ENCODE measurements around the gene ARHGAP26. TPM values are rescaled to one million over a fixed set of nuclear protein-coding genes. Genes with fewer than 3 reads are reported as not detected.

The ARHGAP26 gene
- total RNA-seq, 1 donor, result 1.7 TPM

DNA sequence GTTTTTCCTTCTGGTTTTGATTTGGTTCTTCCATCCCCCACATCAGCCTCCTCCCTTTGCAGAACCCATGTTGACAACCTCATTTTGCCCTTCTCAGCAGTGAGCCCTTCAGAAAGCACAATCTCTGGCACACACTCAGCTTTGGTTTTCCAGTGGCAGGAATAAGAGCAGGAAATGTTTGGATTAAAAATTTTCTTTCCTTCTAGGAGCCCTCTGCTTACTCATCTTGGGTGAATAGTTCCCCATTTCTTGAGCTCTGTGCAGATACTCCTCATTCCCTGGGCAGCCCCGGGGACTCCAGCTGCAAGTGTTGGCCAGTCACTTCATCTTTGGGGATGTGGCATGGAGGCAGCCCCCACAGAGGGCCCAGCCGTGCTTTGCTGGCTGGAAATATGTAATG is 462.9 kb downstream of the ARHGAP26 start:
- no peak overlapping the region for H3K4me3 ChIP-seq (ENCODE audit: low read depth, low read length)
- no peak for DNase-seq (ENCODE audit: low read depth)
- TF ChIP-seq, protein P1, sequence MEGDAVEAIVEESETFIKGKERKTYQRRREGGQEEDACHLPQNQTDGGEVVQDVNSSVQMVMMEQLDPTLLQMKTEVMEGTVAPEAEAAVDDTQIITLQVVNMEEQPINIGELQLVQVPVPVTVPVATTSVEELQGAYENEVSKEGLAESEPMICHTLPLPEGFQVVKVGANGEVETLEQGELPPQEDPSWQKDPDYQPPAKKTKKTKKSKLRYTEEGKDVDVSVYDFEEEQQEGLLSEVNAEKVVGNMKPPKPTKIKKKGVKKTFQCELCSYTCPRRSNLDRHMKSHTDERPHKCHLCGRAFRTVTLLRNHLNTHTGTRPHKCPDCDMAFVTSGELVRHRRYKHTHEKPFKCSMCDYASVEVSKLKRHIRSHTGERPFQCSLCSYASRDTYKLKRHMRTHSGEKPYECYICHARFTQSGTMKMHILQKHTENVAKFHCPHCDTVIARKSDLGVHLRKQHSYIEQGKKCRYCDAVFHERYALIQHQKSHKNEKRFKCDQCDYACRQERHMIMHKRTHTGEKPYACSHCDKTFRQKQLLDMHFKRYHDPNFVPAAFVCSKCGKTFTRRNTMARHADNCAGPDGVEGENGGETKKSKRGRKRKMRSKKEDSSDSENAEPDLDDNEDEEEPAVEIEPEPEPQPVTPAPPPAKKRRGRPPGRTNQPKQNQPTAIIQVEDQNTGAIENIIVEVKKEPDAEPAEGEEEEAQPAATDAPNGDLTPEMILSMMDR (IDR thresholded peaks at IDR 0.05; ENCODE audit: insufficient read depth, low read depth, low read length), result no peak

DNA sequence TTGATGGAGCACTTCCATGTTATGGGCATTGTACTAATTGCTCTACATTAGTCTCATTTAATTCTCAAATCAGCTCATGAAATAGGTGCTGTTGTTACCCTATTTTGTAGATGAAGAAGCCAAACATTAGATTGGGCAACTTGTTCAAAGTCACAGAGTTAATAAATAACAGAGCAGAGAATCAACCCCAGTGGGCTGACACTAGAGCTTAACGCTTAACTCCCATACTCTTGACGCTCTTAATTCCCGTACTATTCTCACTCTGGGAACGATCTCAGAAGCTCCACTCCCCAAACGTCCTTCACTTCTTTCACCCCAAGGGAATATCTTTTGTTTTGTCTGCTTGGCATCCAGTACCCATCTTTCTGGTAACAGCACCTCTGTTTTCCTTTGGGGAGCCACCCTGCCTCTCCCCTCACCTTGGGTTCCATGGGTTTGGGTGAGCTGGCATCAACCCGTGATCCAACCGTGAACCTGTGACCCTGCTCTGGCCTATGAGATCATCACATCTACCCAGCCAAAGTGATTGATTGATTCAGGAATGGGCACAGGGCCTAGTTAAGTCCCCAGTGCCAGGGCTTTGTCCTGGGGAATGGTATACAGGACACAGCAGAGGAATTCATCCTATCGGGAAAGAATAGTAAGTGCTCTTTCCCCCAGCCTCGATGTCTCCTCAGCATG is 464.1 kb downstream of the ARHGAP26 start:
- TF ChIP-seq, protein P1 (IDR thresholded peaks at IDR 0.05; ENCODE audit: insufficient read depth, low read depth, low read length), result no peak
- no peak for DNase-seq (ENCODE audit: low read depth)

DNA sequence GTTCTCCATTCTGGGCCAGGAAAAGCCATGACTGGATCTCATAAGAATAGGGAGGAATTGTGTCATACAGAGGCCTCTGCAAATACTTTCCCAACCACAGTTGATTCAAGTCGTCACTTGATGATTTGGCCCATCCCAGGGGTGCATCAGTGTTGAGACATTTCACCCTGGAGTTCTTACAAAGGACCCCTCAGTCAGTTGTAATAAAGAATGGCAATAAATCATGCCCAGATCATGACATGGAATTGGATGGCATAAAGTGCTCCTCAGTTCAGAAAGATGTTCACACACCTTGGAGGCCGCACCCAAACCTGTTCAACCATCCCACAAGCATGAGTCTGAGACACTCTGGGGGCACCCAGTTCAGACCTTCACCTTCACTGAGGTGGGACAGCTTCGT is 465.2 kb downstream of the ARHGAP26 start:
- DNase-seq (ENCODE audit: low read depth), result no peak
- H3K4me3 ChIP-seq (ENCODE audit: low read depth, low read length), result no peak overlapping the region
- TF ChIP-seq, protein P1 (IDR thresholded peaks at IDR 0.05; ENCODE audit: insufficient read depth, low read depth, low read length), result no peak

More for the DNA sequence above, 464.1 kb downstream of the ARHGAP26 start:
- H3K4me3 ChIP-seq (ENCODE audit: low read depth, low read length), result no peak overlapping the region

DNA sequence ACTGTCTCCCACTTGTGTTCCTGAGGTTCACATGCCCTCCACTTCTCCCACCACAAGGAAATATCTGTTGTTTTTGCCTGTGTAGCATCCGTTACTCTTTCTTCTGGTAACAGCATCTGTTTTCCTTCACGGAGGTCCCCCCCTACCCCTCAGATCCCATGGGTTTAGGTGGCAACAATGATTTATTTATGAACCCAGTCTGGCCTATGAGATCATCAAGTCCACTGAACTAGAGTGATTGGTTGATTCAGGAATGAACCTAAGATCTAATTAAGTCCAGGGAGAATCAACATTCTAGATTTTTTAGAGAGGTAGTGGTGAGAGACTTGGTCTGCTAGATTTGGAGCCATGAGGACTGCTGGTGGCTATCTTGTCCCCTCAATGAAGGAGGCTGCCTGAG is 466.5 kb downstream of the ARHGAP26 start:
- TF ChIP-seq, protein P1 (IDR thresholded peaks at IDR 0.05; ENCODE audit: insufficient read depth, low read depth, low read length), result no peak
- DNase-seq (ENCODE audit: low read depth), result no peak
- H3K4me3 ChIP-seq (ENCODE audit: low read depth, low read length), result no peak overlapping the region

DNA sequence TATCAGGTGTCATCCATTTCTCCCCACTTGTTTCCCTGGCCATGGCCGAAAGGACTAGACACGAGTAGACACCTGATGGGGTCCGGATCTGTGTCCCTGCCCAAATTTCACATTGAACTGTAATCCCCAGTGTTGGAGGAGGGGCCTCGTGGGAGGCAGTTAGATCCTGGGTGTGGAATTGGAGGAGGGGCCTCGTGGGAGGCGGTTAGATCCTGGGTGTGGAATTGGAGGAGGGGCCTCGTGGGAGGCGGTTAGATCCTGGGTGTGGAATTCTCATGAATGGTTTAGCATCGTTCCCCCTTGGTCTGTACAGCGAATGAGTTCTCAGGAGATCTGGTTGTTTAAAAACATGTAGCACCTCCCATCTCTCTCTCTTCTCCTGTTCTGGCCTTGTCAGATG is 467.5 kb downstream of the ARHGAP26 start:
- TF ChIP-seq, protein P1 (IDR thresholded peaks at IDR 0.05; ENCODE audit: insufficient read depth, low read depth, low read length), result no peak
- no peak overlapping the region for H3K4me3 ChIP-seq (ENCODE audit: low read depth, low read length)
- no peak for DNase-seq (ENCODE audit: low read depth)

DNA sequence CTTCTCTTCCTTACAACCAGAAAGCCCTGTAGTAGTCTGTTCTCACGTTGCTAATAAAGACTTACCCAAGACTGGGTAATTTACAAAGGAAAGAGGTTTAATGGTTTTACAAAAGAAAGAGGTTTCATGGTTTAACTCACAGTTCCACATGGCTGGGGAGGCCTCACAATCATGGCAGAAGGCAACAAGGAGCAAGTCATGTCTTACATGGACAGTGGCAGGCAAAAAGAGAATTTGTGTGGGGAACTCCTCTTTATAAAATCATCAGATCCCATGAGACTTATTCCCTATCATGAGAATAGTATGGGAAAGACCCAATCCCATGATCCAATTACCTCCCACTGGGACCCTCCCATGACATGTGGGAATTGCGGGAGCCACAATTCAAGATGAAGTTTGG is 468.4 kb downstream of the ARHGAP26 start:
- DNase-seq (ENCODE audit: low read depth), result no peak
- TF ChIP-seq, protein P1 (IDR thresholded peaks at IDR 0.05; ENCODE audit: insufficient read depth, low read depth, low read length), result no peak
- H3K4me3 ChIP-seq (ENCODE audit: low read depth, low read length), result no peak overlapping the region
